Nephron progenitor cell (in vitro differentiated cells): ENCODE data around the gene SFTPB.

Experiments used
- DNase-seq: peaks from one replicate; pipeline ENCODE4 v3.0.0; 2021
- H3K27ac Mint-ChIP-seq: 2 replicates; pipeline ENCODE4 v1.8.0; 2021; ENCODE audit warnings: mild to moderate bottlenecking, moderate library complexity, mixed read lengths
- H3K27me3 Mint-ChIP-seq: 2 replicates; pipeline ENCODE4 v1.8.0; 2021; ENCODE audit warnings: mild to moderate bottlenecking, low read depth, mixed read lengths; ENCODE audit not compliant: poor library complexity
- H3K36me3 Mint-ChIP-seq: 2 replicates; pipeline ENCODE4 v1.8.0; 2021; ENCODE audit warnings: low read depth, mixed read lengths
- H3K4me1 Mint-ChIP-seq: 2 replicates; pipeline ENCODE4 v1.8.0; 2021; ENCODE audit warnings: mixed read lengths
- H3K4me3 Mint-ChIP-seq: 2 replicates; pipeline ENCODE4 v1.8.0; 2021; ENCODE audit warnings: mild to moderate bottlenecking, moderate library complexity, mixed read lengths
- H3K9me3 Mint-ChIP-seq: 2 replicates; pipeline ENCODE4 v1.8.0; 2021; ENCODE audit warnings: mild to moderate bottlenecking, moderate library complexity, mixed read lengths
- TF ChIP-seq, protein P1 (sequence below): fragments of 200-600 bp; sonication (generic); IDR thresholded peaks from 2 replicates; pipeline ENCODE4 v1.5.0; 2021; ENCODE audit warnings: antibody characterized with exemption

The SFTPB gene

GRCh38 chr2:85684380-85684779 lies 16.4 kb upstream of the SFTPB start:
- Mint-ChIP-seq H3K4me1 (no peaks in the 10 kb centered on the region), H3K27ac (no peak overlapping the region), H3K9me3 (no peaks in the 10 kb centered on the region), H3K27me3 (peaks cover 9% of the 10 kb centered on the region), H3K4me3 (no peak overlapping the region), H3K36me3 (no peaks in the 10 kb centered on the region)
- TF ChIP-seq, protein P1, sequence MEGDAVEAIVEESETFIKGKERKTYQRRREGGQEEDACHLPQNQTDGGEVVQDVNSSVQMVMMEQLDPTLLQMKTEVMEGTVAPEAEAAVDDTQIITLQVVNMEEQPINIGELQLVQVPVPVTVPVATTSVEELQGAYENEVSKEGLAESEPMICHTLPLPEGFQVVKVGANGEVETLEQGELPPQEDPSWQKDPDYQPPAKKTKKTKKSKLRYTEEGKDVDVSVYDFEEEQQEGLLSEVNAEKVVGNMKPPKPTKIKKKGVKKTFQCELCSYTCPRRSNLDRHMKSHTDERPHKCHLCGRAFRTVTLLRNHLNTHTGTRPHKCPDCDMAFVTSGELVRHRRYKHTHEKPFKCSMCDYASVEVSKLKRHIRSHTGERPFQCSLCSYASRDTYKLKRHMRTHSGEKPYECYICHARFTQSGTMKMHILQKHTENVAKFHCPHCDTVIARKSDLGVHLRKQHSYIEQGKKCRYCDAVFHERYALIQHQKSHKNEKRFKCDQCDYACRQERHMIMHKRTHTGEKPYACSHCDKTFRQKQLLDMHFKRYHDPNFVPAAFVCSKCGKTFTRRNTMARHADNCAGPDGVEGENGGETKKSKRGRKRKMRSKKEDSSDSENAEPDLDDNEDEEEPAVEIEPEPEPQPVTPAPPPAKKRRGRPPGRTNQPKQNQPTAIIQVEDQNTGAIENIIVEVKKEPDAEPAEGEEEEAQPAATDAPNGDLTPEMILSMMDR = no peak
- DNase-seq = no peak

DNA sequence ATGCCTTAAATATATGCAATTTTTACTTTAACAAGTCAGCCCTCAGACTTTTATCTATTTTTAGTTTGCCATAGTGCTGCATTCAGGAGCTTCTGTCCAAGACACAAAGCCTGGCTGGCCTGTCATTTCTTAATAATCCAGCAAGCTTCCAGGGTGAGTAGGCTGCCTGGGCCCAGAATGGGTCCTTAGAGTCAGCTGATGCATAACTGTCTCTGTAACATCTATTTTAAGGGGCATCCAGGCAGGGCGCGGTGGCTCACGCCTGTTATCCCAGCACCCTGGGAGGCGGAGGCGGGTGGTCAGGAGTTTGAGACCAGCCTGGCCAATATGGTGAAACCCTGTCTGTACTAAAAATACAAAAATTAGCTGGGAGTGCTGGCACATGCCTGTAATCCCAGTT lies 14.4 kb upstream of the SFTPB start:
- Mint-ChIP-seq H3K27ac (no peak overlapping the region), H3K9me3 (no peaks in the 10 kb centered on the region), H3K36me3 (no peaks in the 10 kb centered on the region), H3K4me1 (no peaks in the 10 kb centered on the region), H3K27me3 (peaks cover 19% of the 10 kb centered on the region), H3K4me3 (no peak overlapping the region)
- TF ChIP-seq, protein P1 = no peak
- no peak for DNase-seq

- no peak for DNase-seq
- Mint-ChIP-seq H3K9me3 (no peaks in the 10 kb centered on the region), H3K4me3 (no peak overlapping the region), H3K4me1 (no peaks in the 10 kb centered on the region), H3K36me3 (no peaks in the 10 kb centered on the region), H3K27ac (no peak overlapping the region), H3K27me3 (peaks cover 22% of the 10 kb centered on the region)
- TF ChIP-seq, protein P1 = no peak
These were observed 13.8 kb upstream of the SFTPB start for GRCh38 chr2:85681776-85682175.

DNA sequence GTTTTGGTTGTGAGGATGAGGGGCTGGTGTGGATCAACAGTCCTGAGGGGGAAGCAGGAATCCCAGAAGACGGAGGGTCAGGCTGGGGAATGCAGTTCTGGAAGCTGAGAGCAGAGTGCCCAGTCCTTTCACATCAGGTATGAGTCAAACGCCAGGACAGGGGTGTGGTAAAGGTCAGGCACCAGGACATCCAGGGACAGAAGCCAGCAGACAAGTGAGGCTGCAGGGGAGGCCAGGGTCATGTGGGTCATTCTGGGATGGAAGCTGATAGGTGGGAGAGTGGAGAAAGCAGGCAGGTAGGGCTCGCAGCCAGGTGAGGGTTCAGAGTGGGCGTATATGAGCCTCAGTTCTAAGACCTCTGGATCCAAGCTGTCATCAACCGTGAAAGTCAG lies 13.4 kb upstream of the SFTPB start:
- Mint-ChIP-seq H3K27me3 (peaks cover 22% of the 10 kb centered on the region), H3K9me3 (no peaks in the 10 kb centered on the region), H3K4me1 (no peaks in the 10 kb centered on the region), H3K27ac (no peak overlapping the region), H3K36me3 (no peaks in the 10 kb centered on the region), H3K4me3 (no peak overlapping the region)
- DNase-seq = no peak
- TF ChIP-seq, protein P1 = no peak

GRCh38 chr2:85680707-85681371 lies 12.8 kb upstream of the SFTPB start:
- Mint-ChIP-seq H3K27ac (no peak overlapping the region), H3K9me3 (no peaks in the 10 kb centered on the region), H3K4me1 (no peaks in the 10 kb centered on the region), H3K27me3 (peaks cover 23% of the 10 kb centered on the region), H3K4me3 (no peak overlapping the region), H3K36me3 (no peaks in the 10 kb centered on the region)
- no peak for DNase-seq
- TF ChIP-seq, protein P1 = no peak
